CD14-positive monocyte (primary cell): ENCODE results near the gene HEMK1. TPM values are rescaled to one million over a fixed set of nuclear protein-coding genes. Genes with fewer than 3 reads are reported as not detected.

Experiments used
- DNase-seq, 3 donors: peaks; one replicate each; pipeline ENCODE4 v3.0.0-alpha.2; 2011 to 2022
- H2AFZ ChIP-seq: 2 replicates; pipeline ENCODE4 v1.6.0; 2012; ENCODE audit warnings: mild to moderate bottlenecking, low read depth, low read length, inconsistent platforms; ENCODE audit not compliant: insufficient read depth, poor library complexity, severe bottlenecking
- H3K27ac ChIP-seq, 2 donors: 1 replicate in 1 of 2; 2 replicates in 1 of 2; pipeline ENCODE4 v1.5.1; 2012 to 2013; ENCODE audit warnings: low read length in 2 of 2, control low read depth in 1 of 2, inconsistent platforms in 1 of 2, low read depth in 1 of 2, mild to moderate bottlenecking in 1 of 2
- H3K27me3 ChIP-seq, 2 donors: one replicate each; pipeline versions ENCODE4 v1.6.0 to v1.6.1; 2011 to 2013; ENCODE audit warnings: low read length in 2 of 2; ENCODE audit not compliant: control insufficient read depth in 2 of 2, insufficient read depth in 2 of 2
- H3K36me3 ChIP-seq, 2 donors: replicated peaks in 1 of 2; 1 replicate in 1 of 2; 2 replicates in 1 of 2; pipeline versions ENCODE4 v1.5.1 to v1.6.1; 2012 to 2013; ENCODE audit warnings: low read length in 2 of 2, control low read depth in 1 of 2, inconsistent platforms in 1 of 2, mild to moderate bottlenecking in 1 of 2; ENCODE audit not compliant: insufficient read depth in 2 of 2, control insufficient read depth in 1 of 2
- H3K4me1 ChIP-seq, 2 donors: 1 replicate in 1 of 2; 2 replicates in 1 of 2; pipeline versions ENCODE4 v1.5.1 to v1.6.1; 2012 to 2013; ENCODE audit warnings: low read length in 2 of 2, control low read depth in 1 of 2, inconsistent platforms in 1 of 2, mild to moderate bottlenecking in 1 of 2, moderate library complexity in 1 of 2; ENCODE audit not compliant: insufficient read depth in 2 of 2, control insufficient read depth in 1 of 2
- H3K4me2 ChIP-seq: replicated peaks from 2 replicates; pipeline ENCODE3; 2012; ENCODE audit warnings: low read length, moderate library complexity, mild to moderate bottlenecking; ENCODE audit not compliant: poor library complexity, severe bottlenecking; ENCODE audit errors: extremely low read depth
- H3K4me3 ChIP-seq, 3 experiments: fragments of 200-600 bp in 1 of 3; sonication (generic) in 1 of 3; replicated peaks in 1 of 3; 1 replicate in 2 of 3; 2 replicates in 1 of 3; pipeline ENCODE4 v1.5.1; 2011 to 2013; ENCODE audit warnings: low read length in 3 of 3, mild to moderate bottlenecking in 3 of 3, control low read depth in 2 of 3, low read depth in 2 of 3, inconsistent platforms in 1 of 3, moderate library complexity in 1 of 3
- H3K79me2 ChIP-seq: 2 replicates; pipeline ENCODE4 v1.6.0; 2012; ENCODE audit warnings: mild to moderate bottlenecking, control low read depth, inconsistent platforms, low read length, moderate library complexity; ENCODE audit not compliant: insufficient read depth
- H3K9ac ChIP-seq: 2 replicates; pipeline ENCODE4 v1.6.0; 2017; ENCODE audit warnings: low read length, mild to moderate bottlenecking; ENCODE audit not compliant: insufficient read depth, poor library complexity, severe bottlenecking
- H3K9me3 ChIP-seq, 2 donors: replicated peaks in 1 of 2; 1 replicate in 1 of 2; 2 replicates in 1 of 2; pipeline versions ENCODE4 v1.5.1 to v1.6.1; 2012 to 2013; ENCODE audit warnings: low read length in 2 of 2, control low read depth in 1 of 2; ENCODE audit not compliant: control insufficient read depth in 1 of 2, insufficient read depth in 1 of 2
- H4K20me1 ChIP-seq: 2 replicates; pipeline ENCODE4 v1.6.0; 2012; ENCODE audit warnings: mild to moderate bottlenecking, low read length, control low read depth, moderate library complexity; ENCODE audit not compliant: insufficient read depth
- H3K27ac Mint-ChIP-seq, 7 donors: one replicate each; pipeline ENCODE4 v1.8.0; 2020; ENCODE audit warnings: mild to moderate bottlenecking in 7 of 7, mixed read lengths in 7 of 7, moderate library complexity in 6 of 7, inconsistent platforms in 2 of 7
- H3K27me3 Mint-ChIP-seq, 3 donors: one replicate each; pipeline ENCODE4 v1.8.0; 2021 to 2022; ENCODE audit warnings: low read depth in 3 of 3, mild to moderate bottlenecking in 3 of 3, mixed read lengths in 3 of 3, moderate library complexity in 3 of 3, inconsistent platforms in 1 of 3
- H3K36me3 Mint-ChIP-seq, 2 donors: one replicate each; pipeline ENCODE4 v1.8.0; 2020; ENCODE audit warnings: mixed read lengths in 2 of 2, inconsistent platforms in 1 of 2, mild to moderate bottlenecking in 1 of 2
- H3K4me1 Mint-ChIP-seq: one replicate; pipeline ENCODE4 v1.8.0; 2020; ENCODE audit warnings: mild to moderate bottlenecking, mixed read lengths
- H3K4me3 Mint-ChIP-seq, 2 donors: one replicate each; pipeline ENCODE4 v1.8.0; 2020; ENCODE audit warnings: mild to moderate bottlenecking in 2 of 2, mixed read lengths in 2 of 2, moderate library complexity in 1 of 2
- H3K9me3 Mint-ChIP-seq, 7 donors: one replicate each; pipeline ENCODE4 v1.8.0; 2020 to 2022; ENCODE audit warnings: mixed read lengths in 7 of 7, mild to moderate bottlenecking in 6 of 7, moderate library complexity in 6 of 7, inconsistent platforms in 2 of 7
- WGBS: methylation state at CpG from one replicate; pipeline ENCODE4 v1.1.5; 2013; ENCODE audit warnings: missing lambda C conversion rate; ENCODE audit not compliant: insufficient coverage; 5-methylcytosine and 5-hydroxymethylcytosine counted together
- intact Hi-C, 2 donors: fragments of 100-400 bp; cut with micrococcal nuclease; formaldehyde crosslinking; loops; one replicate each; pipeline versions ENCODE4 v1.15.0 to v1.15.1; 2023
- polyA plus RNA-seq, 3 donors: library from polyadenylated mRNA; depleted of rRNA in 1 of 3; unstranded in 2 of 3; stranded (reverse) in 1 of 3; fragments of 300-500 nt in 2 of 3; fragments of >200 nt in 1 of 3; fragmentation: Illumina TruSeq in 2 of 3; gene quantifications; 1 replicate in 2 of 3; 2 replicates in 1 of 3; pipeline ENCODE4 v1.2.3, GENCODE V29; 2012 to 2021
- TF ChIP-seq, protein P1 (sequence below): fragments of 200-600 bp; IDR thresholded peaks from one replicate; pipeline ENCODE4 v1.8.0; 2022; ENCODE audit warnings: antibody characterized with exemption, mild to moderate bottlenecking

The HEMK1 gene
- polyA plus RNA-seq, 3 donors = 10.1 to 14.0 (median 12.1) TPM

DNA sequence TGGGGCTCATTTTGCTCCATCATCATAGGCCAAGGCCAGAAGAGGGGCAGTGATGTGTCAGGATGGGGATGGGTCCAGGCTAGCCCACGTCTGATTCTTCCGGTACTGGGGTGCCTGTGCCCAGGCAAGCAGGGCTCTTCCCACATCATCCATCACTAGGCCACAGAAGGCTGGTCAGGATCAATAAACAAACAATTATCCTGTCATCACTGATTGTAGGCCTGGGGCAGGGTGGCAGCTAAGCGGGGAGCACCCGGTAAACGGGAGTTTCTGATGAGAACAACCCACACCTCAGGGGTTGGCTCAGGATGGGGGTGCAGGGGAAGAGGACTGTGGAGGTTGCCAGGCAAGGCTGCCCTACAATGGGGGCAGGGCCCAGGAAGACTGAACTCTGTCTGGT, 47.8 kb upstream of the HEMK1 start:
- Histone ChIP-seq H3K9ac (no peak overlapping the region), H3K4me2 (no peak overlapping the region), H3K9me3 (no peaks in the 10 kb centered on the region), H2AFZ (no peak overlapping the region), H3K4me1 (peaks cover 5 to 12% of the 10 kb centered on the region in 2 donors), H4K20me1 (no peaks in the 10 kb centered on the region), H3K79me2 (no peaks in the 10 kb centered on the region), H3K36me3 (no peaks in the 10 kb centered on the region), H3K27ac (no peak overlapping the region), H3K4me3 (no peak overlapping the region), H3K27me3 (peaks cover 0 to 2% of the 10 kb centered on the region in 2 donors)
- Mint-ChIP-seq H3K4me1 (peaks cover 10% of the 10 kb centered on the region), H3K27ac (no peak overlapping the region), H3K9me3 (peaks cover 0 to 3% (median 0%) of the 10 kb centered on the region in 7 donors), H3K4me3 (no peak overlapping the region), H3K36me3 (no peaks in the 10 kb centered on the region), H3K27me3 (peaks cover 9 to 14% (median 13%) of the 10 kb centered on the region in 3 donors)
- WGBS = no CpG with 5 or more reads among the region's 5 CpGs
- intact Hi-C loops = no loop called here
- TF ChIP-seq, protein P1, sequence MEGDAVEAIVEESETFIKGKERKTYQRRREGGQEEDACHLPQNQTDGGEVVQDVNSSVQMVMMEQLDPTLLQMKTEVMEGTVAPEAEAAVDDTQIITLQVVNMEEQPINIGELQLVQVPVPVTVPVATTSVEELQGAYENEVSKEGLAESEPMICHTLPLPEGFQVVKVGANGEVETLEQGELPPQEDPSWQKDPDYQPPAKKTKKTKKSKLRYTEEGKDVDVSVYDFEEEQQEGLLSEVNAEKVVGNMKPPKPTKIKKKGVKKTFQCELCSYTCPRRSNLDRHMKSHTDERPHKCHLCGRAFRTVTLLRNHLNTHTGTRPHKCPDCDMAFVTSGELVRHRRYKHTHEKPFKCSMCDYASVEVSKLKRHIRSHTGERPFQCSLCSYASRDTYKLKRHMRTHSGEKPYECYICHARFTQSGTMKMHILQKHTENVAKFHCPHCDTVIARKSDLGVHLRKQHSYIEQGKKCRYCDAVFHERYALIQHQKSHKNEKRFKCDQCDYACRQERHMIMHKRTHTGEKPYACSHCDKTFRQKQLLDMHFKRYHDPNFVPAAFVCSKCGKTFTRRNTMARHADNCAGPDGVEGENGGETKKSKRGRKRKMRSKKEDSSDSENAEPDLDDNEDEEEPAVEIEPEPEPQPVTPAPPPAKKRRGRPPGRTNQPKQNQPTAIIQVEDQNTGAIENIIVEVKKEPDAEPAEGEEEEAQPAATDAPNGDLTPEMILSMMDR = no peak
- DNase-seq = no peak

GRCh38 chr3:50523279-50523811, 46.0 kb upstream of the HEMK1 start:
- Mint-ChIP-seq H3K4me1 (peaks cover 9% of the 10 kb centered on the region), H3K4me3 (no peak overlapping the region), H3K27ac (no peak overlapping the region), H3K27me3 (peaks cover 9 to 17% (median 15%) of the 10 kb centered on the region in 3 donors), H3K36me3 (no peaks in the 10 kb centered on the region), H3K9me3 (peaks cover 0 to 3% (median 0%) of the 10 kb centered on the region in 7 donors)
- Histone ChIP-seq H3K9me3 (no peaks in the 10 kb centered on the region), H4K20me1 (no peaks in the 10 kb centered on the region), H3K27me3 (peaks cover 0 to 2% of the 10 kb centered on the region in 2 donors), H3K36me3 (no peaks in the 10 kb centered on the region), H3K27ac (no peak overlapping the region), H3K4me3 (no peak overlapping the region), H3K4me2 (no peak overlapping the region), H3K9ac (no peak overlapping the region), H2AFZ (no peak overlapping the region), H3K4me1 (peaks cover 5 to 11% of the 10 kb centered on the region in 2 donors), H3K79me2 (no peaks in the 10 kb centered on the region)
- DNase-seq = no peak
- intact Hi-C loops = no loop called here
- 93% methylated on average over 2 of the region's 9 CpGs for WGBS
- TF ChIP-seq, protein P1 = no peak
